Calu3 (cell line): ENCODE data around the gene RAB20. TPM values are rescaled to one million over a fixed set of nuclear protein-coding genes. Genes with fewer than 3 reads are reported as not detected.

Source experiments
- BruUV-seq: library from RNA; stranded (reverse); fragments of 400-500 nt; replicated peaks from 2 replicates; lab custom pipeline; 2021; lab: Mats Ljungman, UMichigan
- CTCF ChIA-PET: fragments of 300-600 bp; sonication (Branson Sonifier 250); formaldehyde crosslinking; loops from one replicate; lab custom pipeline; 2022; ENCODE audit warnings: antibody characterized with exemption; lab: Charles Lee
- DNase-seq: peaks from one replicate; pipeline ENCODE4 v3.0.0; 2022
- H3K27ac Mint-ChIP-seq: one replicate; pipeline ENCODE4 v1.8.0; 2022; ENCODE audit warnings: mixed read lengths; ENCODE audit not compliant: unreplicated experiment
- H3K27me3 Mint-ChIP-seq: one replicate; pipeline ENCODE4 v1.8.0; 2022; ENCODE audit warnings: mixed read lengths; ENCODE audit not compliant: unreplicated experiment
- H3K36me3 Mint-ChIP-seq: one replicate; pipeline ENCODE4 v1.8.0; 2022; ENCODE audit warnings: mild to moderate bottlenecking, moderate library complexity, mixed read lengths; ENCODE audit not compliant: insufficient read depth, unreplicated experiment
- H3K4me1 Mint-ChIP-seq: one replicate; pipeline ENCODE4 v1.8.0; 2022; ENCODE audit warnings: mild to moderate bottlenecking, low read depth, mixed read lengths; ENCODE audit not compliant: unreplicated experiment
- H3K4me3 Mint-ChIP-seq: one replicate; pipeline ENCODE4 v1.8.0; 2022; ENCODE audit warnings: mild to moderate bottlenecking, low read depth, moderate library complexity, mixed read lengths; ENCODE audit not compliant: unreplicated experiment
- H3K9me3 Mint-ChIP-seq: one replicate; pipeline ENCODE4 v1.8.0; 2022; ENCODE audit warnings: low read depth, mixed read lengths; ENCODE audit not compliant: unreplicated experiment
- intact Hi-C: fragments of 100-400 bp; cut with micrococcal nuclease; formaldehyde crosslinking; loops from one replicate; pipeline ENCODE4 v1.10.0; 2022; ENCODE audit not compliant: unreplicated experiment
- total RNA-seq: library from RNA; stranded (reverse); gene quantifications from 2 replicates; pipeline ENCODE4 v1.2.3, GENCODE V29; 2022
- TF ChIP-seq, protein P1 (sequence below): fragments of 200-600 bp; IDR thresholded peaks from one replicate; pipeline ENCODE4 v1.8.0; 2022; ENCODE audit warnings: antibody characterized with exemption; ENCODE audit not compliant: unreplicated experiment

RAB20 gene
- total RNA-seq, 1 experiment from 2014 or later: 9.7 TPM

DNA sequence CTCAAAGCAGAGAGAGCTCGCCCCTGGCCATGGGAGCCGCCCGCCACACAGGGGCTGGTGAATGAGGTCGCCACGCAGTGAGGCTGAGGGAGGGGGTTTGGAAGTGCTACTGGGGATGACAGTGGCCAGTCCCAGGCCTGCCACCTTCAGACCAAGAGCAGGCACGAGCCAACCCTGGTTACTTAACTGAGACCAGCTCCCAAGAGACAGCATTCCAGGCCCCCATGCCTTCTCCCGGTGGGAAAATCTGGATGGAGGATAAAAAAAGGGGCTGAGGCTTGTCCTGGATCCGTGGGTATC lies 43.3 kb downstream of the RAB20 start:
- Mint-ChIP-seq H3K27ac (no peak overlapping the region), H3K27me3 (no peaks in the 10 kb centered on the region), H3K36me3 (no peaks in the 10 kb centered on the region), H3K4me1 (no peaks in the 10 kb centered on the region), H3K4me3 (no peak overlapping the region), H3K9me3 (no peaks in the 10 kb centered on the region)
- TF ChIP-seq, protein P1, sequence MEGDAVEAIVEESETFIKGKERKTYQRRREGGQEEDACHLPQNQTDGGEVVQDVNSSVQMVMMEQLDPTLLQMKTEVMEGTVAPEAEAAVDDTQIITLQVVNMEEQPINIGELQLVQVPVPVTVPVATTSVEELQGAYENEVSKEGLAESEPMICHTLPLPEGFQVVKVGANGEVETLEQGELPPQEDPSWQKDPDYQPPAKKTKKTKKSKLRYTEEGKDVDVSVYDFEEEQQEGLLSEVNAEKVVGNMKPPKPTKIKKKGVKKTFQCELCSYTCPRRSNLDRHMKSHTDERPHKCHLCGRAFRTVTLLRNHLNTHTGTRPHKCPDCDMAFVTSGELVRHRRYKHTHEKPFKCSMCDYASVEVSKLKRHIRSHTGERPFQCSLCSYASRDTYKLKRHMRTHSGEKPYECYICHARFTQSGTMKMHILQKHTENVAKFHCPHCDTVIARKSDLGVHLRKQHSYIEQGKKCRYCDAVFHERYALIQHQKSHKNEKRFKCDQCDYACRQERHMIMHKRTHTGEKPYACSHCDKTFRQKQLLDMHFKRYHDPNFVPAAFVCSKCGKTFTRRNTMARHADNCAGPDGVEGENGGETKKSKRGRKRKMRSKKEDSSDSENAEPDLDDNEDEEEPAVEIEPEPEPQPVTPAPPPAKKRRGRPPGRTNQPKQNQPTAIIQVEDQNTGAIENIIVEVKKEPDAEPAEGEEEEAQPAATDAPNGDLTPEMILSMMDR: no peak
- CTCF ChIA-PET: no interaction called here
- DNase-seq: no peak
- intact Hi-C loops: no loop called here
- BruUV-seq: no TSS peak

DNA sequence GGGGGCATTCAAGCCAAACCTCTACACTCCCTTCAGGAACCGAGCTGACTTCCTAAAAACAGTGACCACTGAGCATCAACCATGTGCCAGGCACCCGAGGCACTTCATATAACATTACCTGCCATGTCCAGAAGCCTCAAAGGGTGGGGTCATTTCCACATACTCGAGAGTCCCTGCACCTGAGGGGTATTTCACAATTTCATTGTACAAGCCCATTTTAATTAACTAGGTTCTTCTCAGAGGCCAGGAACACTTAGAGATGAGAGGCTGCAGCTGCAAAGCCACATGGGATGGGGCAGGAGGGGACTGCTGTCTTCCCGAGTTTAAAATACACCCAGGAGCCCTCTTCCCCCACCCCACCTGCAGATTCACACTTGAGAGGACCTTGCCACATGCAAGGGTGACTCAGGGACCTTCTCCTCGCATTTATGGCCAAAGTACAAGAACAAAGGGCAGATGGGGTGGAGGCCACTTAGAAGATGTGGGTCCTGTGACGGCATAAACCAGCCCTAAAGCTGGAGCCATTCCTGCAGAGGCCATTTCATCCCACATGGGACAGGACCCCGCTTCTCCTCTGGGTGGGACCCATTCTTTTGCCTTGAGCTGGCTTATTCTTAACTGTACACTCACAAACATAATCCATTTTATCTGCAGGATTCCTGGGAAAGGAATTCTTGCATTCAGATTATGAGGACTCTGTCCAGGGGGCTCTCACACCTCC lies 43.9 kb downstream of the RAB20 start:
- no peak overlapping the region for H3K27ac Mint-ChIP-seq
- H3K36me3 Mint-ChIP-seq: no peaks in the 10 kb centered on the region
- intact Hi-C loops: no loop called here
- H3K27me3 Mint-ChIP-seq: no peaks in the 10 kb centered on the region
- DNase-seq: no peak
- no peaks in the 10 kb centered on the region for H3K9me3 Mint-ChIP-seq
- TF ChIP-seq, protein P1: no peak
- no peaks in the 10 kb centered on the region for H3K4me1 Mint-ChIP-seq
- BruUV-seq: no TSS peak
- CTCF ChIA-PET: no interaction called here
- no peak overlapping the region for H3K4me3 Mint-ChIP-seq

DNA sequence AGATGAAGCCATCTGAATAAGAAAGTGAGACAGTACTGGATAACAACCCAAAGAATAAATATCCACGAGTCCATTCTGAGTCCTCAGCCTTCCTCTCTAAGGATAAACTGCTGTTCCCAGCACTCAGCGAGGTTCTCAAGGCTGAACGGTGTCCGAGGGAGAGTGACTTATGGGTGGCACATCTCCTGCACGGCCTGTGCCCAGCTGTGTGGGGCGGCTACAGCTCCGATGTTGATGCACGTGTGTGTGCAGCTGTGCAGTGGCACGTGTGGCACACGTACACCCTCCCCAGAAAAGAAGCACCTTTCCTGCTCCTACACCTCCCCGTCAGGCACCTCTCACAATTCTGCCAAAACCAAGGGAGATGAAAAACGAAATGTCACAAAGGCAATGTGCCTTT lies 45.0 kb downstream of the RAB20 start:
- CTCF ChIA-PET: no interaction called here
- Mint-ChIP-seq H3K36me3 (no peaks in the 10 kb centered on the region), H3K4me1 (no peaks in the 10 kb centered on the region)

DNA sequence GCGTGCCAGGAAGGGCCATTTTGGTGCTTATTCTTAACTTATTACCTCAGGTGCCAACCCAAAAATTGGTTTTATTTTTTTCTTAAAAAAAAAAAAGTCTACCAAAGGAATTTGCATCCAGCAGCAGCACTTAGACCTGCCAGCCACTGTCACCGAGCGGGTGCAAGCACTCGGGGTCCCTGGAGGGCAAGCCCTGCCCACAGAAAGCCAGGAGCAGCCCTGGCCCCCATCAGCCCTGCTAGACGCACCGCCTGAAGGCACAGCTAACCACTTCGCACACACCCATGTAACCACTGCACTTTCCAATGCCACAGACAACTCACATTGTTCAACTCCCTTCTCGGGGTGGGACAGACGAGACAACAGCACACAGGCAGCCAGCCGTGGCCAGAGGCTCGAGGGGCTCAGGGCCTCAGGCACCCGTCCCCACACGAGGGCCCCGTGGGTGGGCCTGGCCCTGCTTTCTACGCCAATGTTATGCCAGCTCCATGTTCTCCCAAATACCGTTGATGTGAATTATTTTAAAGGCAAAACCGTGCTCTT lies 49.3 kb downstream of the RAB20 start:
- BruUV-seq: no TSS peak
- TF ChIP-seq, protein P1: no peak
- CTCF ChIA-PET: no interaction called here
- Mint-ChIP-seq H3K27me3 (no peaks in the 10 kb centered on the region), H3K4me1 (no peaks in the 10 kb centered on the region), H3K9me3 (no peaks in the 10 kb centered on the region), H3K36me3 (no peaks in the 10 kb centered on the region), H3K27ac (no peak overlapping the region), H3K4me3 (no peak overlapping the region)
- intact Hi-C loops: no loop called here
- no peak for DNase-seq

More for the DNA sequence above, 45.0 kb downstream of the RAB20 start:
- no peak overlapping the region for H3K4me3 Mint-ChIP-seq
- H3K27me3 Mint-ChIP-seq: no peaks in the 10 kb centered on the region
- intact Hi-C loops: no loop called here
- no peak for DNase-seq
- BruUV-seq: no TSS peak
- no peaks in the 10 kb centered on the region for H3K9me3 Mint-ChIP-seq
- H3K27ac Mint-ChIP-seq: no peak overlapping the region
- TF ChIP-seq, protein P1: no peak
